Measurements from ENCODE around the gene TPCN2.

DNA sequence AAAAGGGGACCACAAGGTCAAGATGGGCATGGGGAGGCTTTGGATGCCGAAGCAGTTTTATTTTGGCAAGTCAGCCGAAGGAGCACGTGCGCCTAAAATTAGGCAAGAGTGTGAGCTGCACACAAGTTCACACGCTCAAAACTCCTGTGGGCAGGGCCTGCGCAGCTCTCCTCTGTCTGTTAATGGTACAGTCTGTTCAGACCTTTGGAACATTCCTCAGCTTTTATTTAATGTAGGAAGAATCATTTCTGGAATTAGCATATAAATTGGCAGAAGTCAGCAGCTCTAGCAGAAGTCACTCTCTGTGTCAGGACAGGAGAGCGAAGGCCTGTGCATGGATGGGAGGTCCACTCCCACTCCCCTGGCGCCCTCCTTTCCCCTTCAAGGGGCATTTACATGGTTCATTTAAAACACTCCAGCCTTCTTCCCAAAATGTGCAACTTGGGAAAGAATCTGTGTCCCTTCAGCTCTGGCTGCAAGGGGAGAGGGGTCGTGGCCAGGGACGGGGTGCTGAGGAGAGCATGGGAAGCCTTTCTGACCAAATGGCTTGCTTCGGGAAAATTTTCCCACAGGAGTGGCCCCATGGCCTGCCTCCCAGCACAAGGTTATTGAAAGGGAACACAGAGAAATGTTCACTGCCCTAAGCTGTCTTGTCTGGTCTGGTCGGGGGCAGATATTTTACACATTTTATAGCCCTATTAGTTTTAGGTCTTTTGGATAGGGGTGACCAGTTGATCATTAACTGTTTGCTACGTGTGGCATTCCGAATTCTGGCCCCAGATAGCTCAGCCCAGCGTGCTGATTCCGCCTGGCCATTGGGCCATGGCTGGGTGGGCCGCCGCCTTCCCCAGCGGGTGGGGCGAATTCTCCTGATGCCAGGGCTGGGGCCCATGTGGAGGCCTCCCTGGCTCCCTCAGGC, 63.2 kb downstream of the TPCN2 start:
- TF ChIP-seq GATA2 (IDR thresholded peaks at IDR 0.05; ENCODE audit: low read depth, low read length) (no peak), GATA3 (IDR thresholded peaks at IDR 0.05; ENCODE audit: low read depth, low read length) (no peak)

Measured in SH-SY5Y (cell line).